GM19025 (cell line): ENCODE data around the gene THBD.

Experiments
- ATAC-seq: cut with Tn5 transposase; IDR thresholded peaks from one replicate; pipeline ENCODE4 v1.9.1; 2021; ENCODE audit warnings: mild to moderate bottlenecking, low read depth, moderate library complexity; ENCODE audit not compliant: unreplicated experiment

Gene THBD

GRCh38 chr20:23018941-23019340 lies 30.5 kb downstream of the THBD start:
- ATAC-seq, result no peak

GRCh38 chr20:23018432-23018831 lies 31.0 kb downstream of the THBD start:
- ATAC-seq, result no peak

- no peak for ATAC-seq
These were observed 32.0 kb downstream of the THBD start for GRCh38 chr20:23017516-23017915.

GRCh38 chr20:23013429-23013828 lies 36.0 kb downstream of the THBD start:
- no peak for ATAC-seq

GRCh38 chr20:23011008-23011721 lies 38.3 kb downstream of the THBD start:
- ATAC-seq, result no peak

GRCh38 chr20:23010096-23010495 lies 39.4 kb downstream of the THBD start:
- no peak for ATAC-seq

GRCh38 chr20:23009636-23010035 lies 39.8 kb downstream of the THBD start:
- ATAC-seq, result no peak

- no peak for ATAC-seq
These were observed 40.8 kb downstream of the THBD start for GRCh38 chr20:23008667-23009066.

GRCh38 chr20:23007886-23008655 lies 41.4 kb downstream of the THBD start:
- ATAC-seq, result no peak

- no peak for ATAC-seq
These were observed 42.0 kb downstream of the THBD start for GRCh38 chr20:23007462-23007861.

GRCh38 chr20:23005776-23006175 lies 43.7 kb downstream of the THBD start:
- no peak for ATAC-seq

- ATAC-seq, result no peak
These were observed 45.5 kb downstream of the THBD start for GRCh38 chr20:23003881-23004460.

GRCh38 chr20:23003077-23003635 lies 46.3 kb downstream of the THBD start:
- ATAC-seq, result no peak

GRCh38 chr20:23002276-23002675 lies 47.2 kb downstream of the THBD start:
- no peak for ATAC-seq

GRCh38 chr20:23000232-23000947 lies 49.1 kb downstream of the THBD start:
- no peak for ATAC-seq

GRCh38 chr20:22999756-23000155 lies 49.7 kb downstream of the THBD start:
- no peak for ATAC-seq

GRCh38 chr20:22998476-22998875 lies 51.0 kb downstream of the THBD start:
- ATAC-seq, result no peak

GRCh38 chr20:22995923-22996322 lies 53.5 kb downstream of the THBD start:
- no peak for ATAC-seq
